ENCODE results near the gene NAMPT.

NAMPT gene

DNA sequence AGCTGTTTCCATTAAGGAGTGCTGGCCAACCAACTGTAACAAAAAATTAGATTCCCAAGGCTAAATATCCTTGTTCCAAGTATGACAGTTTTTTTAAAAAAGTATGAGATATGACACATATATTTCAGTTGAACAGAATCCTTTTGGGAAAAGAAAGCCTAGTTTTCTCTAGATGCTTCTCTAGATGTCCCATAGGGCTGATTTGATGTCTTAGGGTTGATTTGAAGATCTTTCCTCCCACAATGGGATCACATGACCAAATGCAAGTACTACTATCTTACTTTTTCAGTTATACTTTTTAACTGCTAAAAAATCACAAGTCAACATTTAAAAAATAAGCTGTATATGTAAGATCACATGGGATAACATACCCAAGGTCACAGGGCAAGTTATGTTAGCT lies 3.7 kb downstream of the NAMPT start:
- no peak overlapping the region for H3K4me3 ChIP-seq (ENCODE audit: low read length)
- no peak for DNase-seq (ENCODE audit: low read depth)
- TF ChIP-seq, protein P1, sequence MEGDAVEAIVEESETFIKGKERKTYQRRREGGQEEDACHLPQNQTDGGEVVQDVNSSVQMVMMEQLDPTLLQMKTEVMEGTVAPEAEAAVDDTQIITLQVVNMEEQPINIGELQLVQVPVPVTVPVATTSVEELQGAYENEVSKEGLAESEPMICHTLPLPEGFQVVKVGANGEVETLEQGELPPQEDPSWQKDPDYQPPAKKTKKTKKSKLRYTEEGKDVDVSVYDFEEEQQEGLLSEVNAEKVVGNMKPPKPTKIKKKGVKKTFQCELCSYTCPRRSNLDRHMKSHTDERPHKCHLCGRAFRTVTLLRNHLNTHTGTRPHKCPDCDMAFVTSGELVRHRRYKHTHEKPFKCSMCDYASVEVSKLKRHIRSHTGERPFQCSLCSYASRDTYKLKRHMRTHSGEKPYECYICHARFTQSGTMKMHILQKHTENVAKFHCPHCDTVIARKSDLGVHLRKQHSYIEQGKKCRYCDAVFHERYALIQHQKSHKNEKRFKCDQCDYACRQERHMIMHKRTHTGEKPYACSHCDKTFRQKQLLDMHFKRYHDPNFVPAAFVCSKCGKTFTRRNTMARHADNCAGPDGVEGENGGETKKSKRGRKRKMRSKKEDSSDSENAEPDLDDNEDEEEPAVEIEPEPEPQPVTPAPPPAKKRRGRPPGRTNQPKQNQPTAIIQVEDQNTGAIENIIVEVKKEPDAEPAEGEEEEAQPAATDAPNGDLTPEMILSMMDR (conservative IDR thresholded peaks at IDR 0.05; ENCODE audit: low read depth, low read length), result no peak

DNA sequence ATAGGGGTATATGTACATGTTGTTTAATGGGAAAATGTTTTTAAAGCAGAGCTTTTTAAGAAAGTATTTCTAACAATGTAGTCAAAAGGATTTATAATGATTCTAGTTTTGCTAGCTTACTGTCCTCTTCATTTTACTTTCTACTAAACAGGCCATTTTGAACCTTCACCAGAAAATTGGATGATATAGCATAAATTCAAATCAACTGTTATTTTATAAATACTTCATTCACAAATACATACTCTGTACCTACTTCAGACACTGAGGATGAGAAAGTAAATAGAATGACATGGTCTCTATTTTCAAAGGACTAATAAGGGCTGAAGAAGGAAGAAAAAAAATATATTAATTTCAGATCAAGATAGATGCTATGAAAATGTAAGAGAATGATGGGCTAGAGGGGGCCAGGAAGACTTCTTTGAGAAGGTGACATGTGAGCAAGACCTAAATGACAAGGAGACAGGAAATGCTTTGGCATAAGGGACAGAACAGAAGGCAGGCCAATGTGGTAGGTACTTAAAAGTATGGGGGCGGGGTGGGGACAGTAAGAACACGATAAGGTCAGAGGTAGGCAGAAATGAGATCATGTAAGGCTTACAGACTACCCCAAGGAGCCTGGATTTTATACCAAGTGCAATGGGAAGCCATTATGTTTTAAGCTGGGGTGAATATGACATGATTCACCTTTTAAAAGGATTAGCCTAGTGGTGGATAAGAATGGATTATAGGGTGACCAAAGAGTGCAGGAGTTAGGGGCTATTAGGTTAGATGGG lies 5.2 kb downstream of the NAMPT start:
- TF ChIP-seq, protein P1 (conservative IDR thresholded peaks at IDR 0.05; ENCODE audit: low read depth, low read length), result no peak

DNA sequence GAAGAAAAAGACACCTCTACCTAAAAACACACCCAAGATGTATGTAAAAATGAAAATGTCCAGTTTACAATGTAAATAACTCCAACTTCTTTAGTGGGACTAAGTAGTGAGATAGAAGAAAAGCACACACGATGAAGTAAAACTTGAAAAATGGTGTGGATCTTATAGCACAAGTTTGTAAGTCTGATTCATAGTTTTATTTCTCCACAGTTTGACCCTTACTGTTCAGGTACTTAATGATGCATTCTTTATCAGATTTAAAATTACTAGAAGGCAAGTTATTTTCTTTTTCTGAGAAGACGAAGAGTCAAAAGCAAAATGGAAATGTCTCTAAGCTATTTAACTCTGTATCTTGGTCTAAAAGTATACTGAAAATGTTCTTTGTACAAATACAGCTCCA lies 6.1 kb downstream of the NAMPT start:
- DNase-seq (ENCODE audit: low read depth), result no peak
- TF ChIP-seq, protein P1 (conservative IDR thresholded peaks at IDR 0.05; ENCODE audit: low read depth, low read length), result no peak
- H3K4me3 ChIP-seq (ENCODE audit: low read length), result no peak overlapping the region

More for the DNA sequence above, 5.2 kb downstream of the NAMPT start:
- no peak for DNase-seq (ENCODE audit: low read depth)
- H3K4me3 ChIP-seq (ENCODE audit: low read length), result no peak overlapping the region

DNA sequence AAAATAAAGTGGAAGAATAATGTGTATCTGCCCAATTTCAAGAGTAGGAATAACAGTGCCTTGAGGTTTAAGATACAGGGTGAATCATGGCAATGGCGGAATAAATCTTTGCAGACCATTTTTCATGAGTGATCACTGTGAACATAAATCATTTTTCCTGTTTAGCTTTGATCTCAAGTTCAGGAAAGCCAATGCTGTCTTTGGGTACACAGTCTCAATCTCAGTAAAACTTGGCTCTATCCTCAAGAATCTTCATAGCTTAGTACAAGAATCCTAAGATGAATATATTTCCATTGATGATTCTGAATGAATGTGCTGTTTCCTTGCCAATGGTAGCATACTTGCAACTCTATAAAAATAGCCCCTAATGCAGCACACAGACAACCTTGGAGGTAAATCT lies 6.8 kb downstream of the NAMPT start:
- no peak for DNase-seq (ENCODE audit: low read depth)
- H3K4me3 ChIP-seq (ENCODE audit: low read length), result no peak overlapping the region
- TF ChIP-seq, protein P1 (conservative IDR thresholded peaks at IDR 0.05; ENCODE audit: low read depth, low read length), result no peak

DNA sequence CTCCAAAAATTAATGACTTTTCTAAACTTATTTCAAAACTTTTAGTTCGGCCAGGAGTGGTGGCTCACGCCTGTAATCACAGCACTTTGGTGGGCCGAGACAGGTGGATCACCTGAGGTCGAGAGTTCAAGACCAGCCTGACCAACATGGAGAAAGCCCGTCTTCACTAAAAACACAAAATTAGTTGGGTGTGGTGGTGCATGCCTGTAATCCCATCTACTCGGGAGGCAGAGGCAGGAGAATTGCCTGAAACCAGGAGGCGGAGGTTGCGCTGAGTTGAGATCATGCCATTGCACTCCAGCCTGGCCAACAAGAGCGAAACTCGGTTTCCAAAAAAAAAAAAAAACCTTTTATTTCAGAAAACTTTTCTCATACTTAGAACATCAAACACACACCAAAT lies 8.3 kb downstream of the NAMPT start:
- TF ChIP-seq, protein P1 (conservative IDR thresholded peaks at IDR 0.05; ENCODE audit: low read depth, low read length), result no peak
- H3K4me3 ChIP-seq (ENCODE audit: low read length), result no peak overlapping the region

DNA sequence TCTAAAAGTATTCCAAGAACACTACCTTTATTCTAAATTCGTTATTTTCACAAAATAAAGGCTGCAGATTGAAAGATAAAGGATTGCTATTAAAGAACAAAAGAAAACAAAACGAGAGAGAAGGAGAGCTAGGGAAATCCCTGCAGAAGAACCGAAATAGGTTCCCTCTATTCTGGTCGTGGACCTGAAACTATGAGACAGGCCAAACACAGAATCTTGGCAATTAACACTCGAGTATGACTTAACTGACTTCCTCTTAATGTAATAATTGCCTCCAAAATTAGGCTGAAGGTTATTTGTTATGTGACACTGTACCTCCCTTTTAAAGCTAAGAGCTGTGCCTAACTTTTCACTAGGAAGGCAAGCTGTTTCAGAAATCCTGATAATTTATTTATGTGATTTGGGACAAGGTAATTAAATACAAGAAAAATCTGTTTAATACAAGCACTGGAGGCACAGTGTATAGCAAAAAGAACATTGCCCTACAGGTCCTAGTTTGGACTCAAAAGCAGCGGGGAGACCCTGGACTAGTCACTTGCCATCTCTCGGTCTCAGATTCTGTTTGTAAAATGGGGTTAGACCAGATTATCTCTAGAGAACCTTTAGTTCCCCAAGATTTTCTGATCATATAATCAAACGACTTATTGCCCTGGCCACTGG lies 11.6 kb downstream of the NAMPT start:
- H3K4me3 ChIP-seq (ENCODE audit: low read length), result no peak overlapping the region
- no peak for DNase-seq (ENCODE audit: low read depth)
- TF ChIP-seq, protein P1 (conservative IDR thresholded peaks at IDR 0.05; ENCODE audit: low read depth, low read length), result no peak

More for the DNA sequence above, 8.3 kb downstream of the NAMPT start:
- DNase-seq (ENCODE audit: low read depth), result no peak
